ENCODE results near the gene ENDOU.

The ENDOU gene, protein sequence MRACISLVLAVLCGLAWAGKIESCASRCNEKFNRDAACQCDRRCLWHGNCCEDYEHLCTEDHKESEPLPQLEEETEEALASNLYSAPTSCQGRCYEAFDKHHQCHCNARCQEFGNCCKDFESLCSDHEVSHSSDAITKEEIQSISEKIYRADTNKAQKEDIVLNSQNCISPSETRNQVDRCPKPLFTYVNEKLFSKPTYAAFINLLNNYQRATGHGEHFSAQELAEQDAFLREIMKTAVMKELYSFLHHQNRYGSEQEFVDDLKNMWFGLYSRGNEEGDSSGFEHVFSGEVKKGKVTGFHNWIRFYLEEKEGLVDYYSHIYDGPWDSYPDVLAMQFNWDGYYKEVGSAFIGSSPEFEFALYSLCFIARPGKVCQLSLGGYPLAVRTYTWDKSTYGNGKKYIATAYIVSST

DNA sequence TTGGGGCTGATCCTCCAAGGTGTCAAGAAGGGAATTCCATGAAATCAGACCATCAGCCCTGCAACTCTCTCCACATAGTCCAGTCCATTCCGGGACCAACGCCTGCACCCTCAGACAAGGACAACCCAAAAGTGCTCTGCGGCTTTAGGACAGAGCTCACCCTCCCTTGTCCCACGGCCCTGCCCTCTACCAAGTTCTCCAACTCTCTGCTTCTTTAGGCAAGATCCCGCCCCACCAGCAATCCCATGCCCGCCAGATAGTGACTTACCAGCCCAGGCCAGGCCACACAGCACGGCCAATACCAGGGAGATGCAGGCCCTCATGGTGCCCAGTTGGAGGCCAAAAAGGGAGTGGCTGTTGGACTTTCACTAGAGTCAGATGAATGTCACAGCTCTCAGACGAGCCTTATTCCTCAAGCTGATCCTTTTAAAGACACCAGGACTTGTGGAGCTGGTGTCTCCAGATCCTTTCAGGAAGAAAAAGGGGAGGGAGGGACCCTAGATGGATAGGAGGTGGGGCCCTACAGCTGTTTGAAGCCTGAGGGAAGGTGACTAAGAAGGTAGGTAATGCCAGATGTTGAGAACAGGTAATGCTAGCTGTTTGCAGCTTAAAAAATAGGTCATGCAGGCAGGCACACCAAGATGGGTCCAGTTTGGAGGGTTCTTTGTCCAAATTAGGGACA lies at the start of gene ENDOU:
TSS of gene ENDOU (minus strand) at position 400 of the 682 bp plus-strand sequence. CDS start at position 323, 77 bp downstream.
- DNase-seq: no peak

DNA sequence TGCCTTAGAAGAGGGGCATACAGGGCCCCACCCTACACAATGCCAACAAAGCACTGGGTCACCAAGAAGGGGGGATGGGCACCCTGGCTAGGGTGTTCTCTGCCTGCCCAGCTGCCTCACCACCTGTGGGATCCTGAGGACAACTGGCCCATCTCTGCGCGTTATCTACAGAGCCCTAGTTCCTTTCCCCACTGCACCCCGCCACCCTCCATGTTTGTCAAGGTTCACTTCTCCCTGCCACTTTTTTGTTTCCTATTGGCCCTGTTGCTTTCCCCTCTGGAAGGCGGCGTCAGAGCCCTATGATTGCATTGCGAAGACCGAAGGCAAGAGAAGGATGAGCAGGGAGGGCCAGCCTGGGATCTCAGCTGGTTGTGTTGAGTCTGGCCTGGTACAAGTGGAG lies 49.4 kb upstream of the ENDOU start:
- no peak for DNase-seq

GRCh38 chr12:47773858-47774580 lies 48.7 kb upstream of the ENDOU start:
- no peak for DNase-seq

- peak; percentile 19 for DNase-seq
These were observed 48.0 kb upstream of the ENDOU start, which contains the start of gene SLC48A1 for GRCh38 chr12:47773062-47773857. SLC48A1 (plus strand) TSS chr12:47773238; CDS start chr12:47773305, 67 bp downstream.

GRCh38 chr12:47772738-47773061 lies 47.4 kb upstream of the ENDOU start:
- no peak for DNase-seq

- DNase-seq: no peak
These were observed 46.9 kb upstream of the ENDOU start for GRCh38 chr12:47772094-47772660.

GRCh38 chr12:47771304-47771703 lies 46.0 kb upstream of the ENDOU start:
- no peak for DNase-seq

GRCh38 chr12:47770086-47770726 lies 44.9 kb upstream of the ENDOU start:
- DNase-seq: no peak

DNA sequence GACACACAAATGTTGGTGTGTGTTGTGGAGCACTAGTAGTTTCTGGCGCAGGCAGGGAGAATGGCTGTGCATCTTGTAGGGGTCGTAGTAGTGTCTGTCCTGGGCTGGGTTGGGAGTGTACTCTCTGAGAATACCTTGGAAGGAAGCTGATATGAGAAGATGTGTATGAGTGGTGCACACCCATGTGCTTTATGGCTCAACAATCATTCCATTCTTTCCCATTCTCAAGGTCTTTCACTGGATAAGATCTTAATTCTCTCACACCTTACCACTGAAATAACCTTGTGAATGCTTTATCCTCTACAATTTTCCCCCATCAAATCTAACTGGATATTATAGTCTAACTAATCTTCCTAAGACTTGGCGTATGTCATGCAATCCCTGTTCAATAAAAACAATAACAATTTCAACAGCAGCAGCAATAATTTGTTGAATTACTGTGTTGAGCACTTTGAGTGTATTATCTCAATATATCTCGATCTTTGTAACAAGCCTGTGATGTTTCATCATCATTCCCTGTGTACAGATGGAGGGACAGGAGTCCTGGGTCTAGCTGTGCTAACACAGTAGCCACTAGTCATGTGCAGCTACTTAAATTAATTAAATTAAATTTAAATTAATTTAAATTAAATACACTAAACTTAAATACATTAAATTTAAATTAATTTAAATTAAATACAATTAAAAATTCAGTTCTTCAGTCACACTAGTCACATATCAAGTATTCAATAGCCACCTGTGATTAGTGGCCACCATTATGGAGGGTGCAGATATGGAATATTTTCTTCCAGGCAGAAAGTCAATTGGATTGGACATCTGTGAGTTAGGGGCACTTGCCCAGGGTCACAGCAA lies 44.2 kb upstream of the ENDOU start:
- DNase-seq: no peak

DNA sequence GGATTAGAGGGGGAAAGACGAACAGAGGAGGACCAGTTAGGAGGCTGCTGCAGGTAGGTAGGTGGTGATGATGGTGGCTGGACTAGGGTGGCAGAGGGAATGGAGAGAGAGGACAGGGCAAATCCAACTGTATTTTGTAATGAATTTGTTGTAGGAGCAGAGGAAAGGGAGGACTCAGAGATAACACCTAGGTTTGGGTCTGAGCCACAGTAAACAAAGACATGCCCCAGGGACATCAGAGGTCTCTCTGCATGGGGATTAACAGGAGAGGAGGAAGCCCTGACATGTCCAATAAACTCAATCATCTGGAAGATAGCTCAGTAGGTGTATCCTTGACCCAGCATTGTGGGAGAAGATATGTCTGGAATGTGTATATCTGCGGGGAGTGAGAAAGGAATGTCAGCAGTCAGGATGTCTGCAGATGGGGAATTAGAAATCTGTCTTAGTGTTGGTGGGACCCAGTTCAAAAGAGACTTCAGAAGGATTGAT lies 43.1 kb upstream of the ENDOU start:
- no peak for DNase-seq

GRCh38 chr12:47767216-47767724 lies 42.0 kb upstream of the ENDOU start:
- DNase-seq: peak; percentile 34

GRCh38 chr12:47766502-47767215 lies 41.4 kb upstream of the ENDOU start:
- DNase-seq: no peak

- no peak for DNase-seq
These were observed 38.4 kb upstream of the ENDOU start for GRCh38 chr12:47763481-47764346.

- no peak for DNase-seq
These were observed 37.7 kb upstream of the ENDOU start for GRCh38 chr12:47762850-47763465.

DNA sequence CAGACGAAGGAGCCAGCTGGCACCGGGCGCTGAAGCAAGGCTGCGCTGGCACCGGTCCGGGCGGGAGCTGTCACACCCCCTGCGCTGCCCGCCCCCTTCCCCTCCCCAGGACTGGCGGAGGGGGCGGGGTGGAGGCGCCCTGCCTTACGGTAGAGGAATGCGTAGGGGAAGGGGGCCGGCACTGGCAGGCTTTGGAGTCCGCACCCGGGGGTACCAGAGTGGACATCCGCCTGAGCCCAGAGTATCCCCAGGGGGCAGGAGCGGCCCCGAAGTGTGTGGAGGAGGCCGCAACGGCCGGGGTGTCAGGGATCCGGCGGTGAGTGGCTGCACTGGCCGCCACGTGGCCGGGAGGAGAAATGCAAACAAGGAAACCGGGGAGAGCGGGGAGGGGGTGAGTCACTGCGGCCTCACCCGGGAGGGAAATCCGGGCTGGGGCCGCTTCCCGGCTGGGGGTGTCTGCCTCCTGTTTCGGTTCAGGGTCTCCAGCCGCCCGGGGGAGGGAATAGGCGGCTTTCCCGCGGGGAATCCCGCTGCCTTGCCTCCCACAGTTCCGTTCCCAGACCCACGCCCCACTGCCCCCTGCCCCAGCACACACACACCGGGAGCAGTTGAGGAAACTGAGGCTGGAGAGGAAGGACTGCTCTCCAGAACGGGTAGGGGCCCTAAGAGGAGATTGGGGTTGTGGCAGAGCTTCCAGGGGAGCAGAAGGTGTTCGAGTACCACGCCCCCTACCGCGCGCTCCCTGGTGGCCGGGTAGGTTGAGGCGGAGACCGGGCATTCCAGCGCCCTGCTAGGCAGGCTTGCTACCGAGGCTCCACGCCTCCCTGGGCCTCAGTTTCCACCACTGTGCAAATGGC lies 33.8 kb upstream of the ENDOU start, which contains the start of gene RAPGEF3:
TSS of gene RAPGEF3 (minus strand) at position 47 of the 857 bp plus-strand sequence. CDS start 324 bp downstream, outside the sequence.
- DNase-seq: peak; percentile 29

- no peak for DNase-seq
These were observed 33.2 kb upstream of the ENDOU start for GRCh38 chr12:47758584-47758833.

GRCh38 chr12:47757840-47758583 lies 32.7 kb upstream of the ENDOU start:
- no peak for DNase-seq

All from NCI-H1694 treated with DMSO at 0.1 percent for 48 hours (cell line).